IPS-20b (cell line): ENCODE measurements around the gene CADPS2.
A peak's percentile ranks its signal among the peaks of the same experiment; 100 is the strongest.

Source experiments
- H3K27ac ChIP-seq: one replicate; pipeline ENCODE4 v1.5.1; 2013; ENCODE audit warnings: low read length
- H3K27me3 ChIP-seq: 2 replicates; pipeline ENCODE4 v1.6.1; 2013; ENCODE audit warnings: mild to moderate bottlenecking, low read length, inconsistent platforms; ENCODE audit not compliant: insufficient read depth
- H3K36me3 ChIP-seq: 2 replicates; pipeline ENCODE4 v1.6.1; 2013; ENCODE audit warnings: low read depth, mild to moderate bottlenecking, inconsistent platforms, low read length, moderate library complexity; ENCODE audit not compliant: insufficient read depth
- H3K4me1 ChIP-seq: 2 replicates; pipeline ENCODE4 v1.6.1; 2013; ENCODE audit warnings: mild to moderate bottlenecking, control low read depth, inconsistent platforms, low read length, moderate library complexity; ENCODE audit not compliant: insufficient read depth
- H3K4me3 ChIP-seq: 2 replicates; pipeline ENCODE4 v1.5.1; 2013; ENCODE audit warnings: mild to moderate bottlenecking, low read length, inconsistent platforms
- H3K9ac ChIP-seq: 2 replicates; pipeline ENCODE4 v1.6.1; 2013; ENCODE audit warnings: low read depth, mild to moderate bottlenecking, inconsistent platforms, low read length, moderate library complexity
- H3K9me3 ChIP-seq: 2 replicates; pipeline ENCODE4 v1.6.1; 2013; ENCODE audit warnings: mild to moderate bottlenecking, low read depth, low read length, inconsistent platforms; ENCODE audit not compliant: insufficient read depth

The CADPS2 gene

GRCh38 chr7:122515404-122515803 lies 370.9 kb downstream of the CADPS2 start:
- H3K4me3 ChIP-seq: no peak overlapping the region
- no peaks in the 10 kb centered on the region for H3K27me3 ChIP-seq
- no peaks in the 10 kb centered on the region for H3K36me3 ChIP-seq
- no peaks in the 10 kb centered on the region for H3K9me3 ChIP-seq
- no peak overlapping the region for H3K27ac ChIP-seq
- H3K9ac ChIP-seq: no peak overlapping the region
- peaks cover 28% of the 10 kb centered on the region for H3K4me1 ChIP-seq

- no peak overlapping the region for H3K9ac ChIP-seq
Observed at GRCh38 chr7:122511268-122511667, 375.0 kb downstream of the CADPS2 start.

GRCh38 chr7:122507591-122507990 lies 378.7 kb downstream of the CADPS2 start:
- no peaks in the 10 kb centered on the region for H3K27me3 ChIP-seq
- no peak overlapping the region for H3K4me3 ChIP-seq
- H3K4me1 ChIP-seq: no peaks in the 10 kb centered on the region
- no peak overlapping the region for H3K27ac ChIP-seq
- no peak overlapping the region for H3K9ac ChIP-seq
- no peaks in the 10 kb centered on the region for H3K9me3 ChIP-seq
- no peaks in the 10 kb centered on the region for H3K36me3 ChIP-seq

More at GRCh38 chr7:122511268-122511667, 375.0 kb downstream of the CADPS2 start:
- H3K9me3 ChIP-seq: no peaks in the 10 kb centered on the region
- no peaks in the 10 kb centered on the region for H3K36me3 ChIP-seq
- H3K4me3 ChIP-seq: no peak overlapping the region
- no peak overlapping the region for H3K27ac ChIP-seq
- no peaks in the 10 kb centered on the region for H3K27me3 ChIP-seq
- 0 out of 2 replicates have a peak, but pooled peaks cover 2% of the 10 kb centered on the region for H3K4me1 ChIP-seq

- Histone ChIP-seq H3K27ac (no peak overlapping the region), H3K9me3 (no peaks in the 10 kb centered on the region), H3K27me3 (no peaks in the 10 kb centered on the region), H3K9ac (no peak overlapping the region), H3K4me1 (no peaks in the 10 kb centered on the region), H3K36me3 (no peaks in the 10 kb centered on the region), H3K4me3 (no peak overlapping the region)
Observed at GRCh38 chr7:122492007-122492406, 394.3 kb downstream of the CADPS2 start.

DNA sequence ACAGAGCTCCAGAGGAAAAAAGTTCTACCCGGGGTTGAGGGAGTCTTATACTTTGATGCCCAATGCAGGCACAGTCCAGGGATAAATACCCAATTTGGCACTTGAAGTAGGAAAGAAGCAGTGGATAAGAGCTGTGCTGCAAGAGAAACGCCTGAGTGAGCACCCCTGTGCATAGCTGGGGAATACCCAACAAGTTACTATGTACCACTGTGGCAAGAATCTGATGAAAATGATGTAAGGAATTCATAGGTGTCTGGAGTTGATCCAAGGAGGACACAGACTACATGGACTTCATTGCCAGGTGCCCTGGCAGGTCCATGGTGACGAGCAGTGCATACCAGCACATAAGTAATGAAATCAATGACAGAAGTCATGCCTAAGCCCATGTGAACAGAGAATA lies 398.0 kb downstream of the CADPS2 start:
- H3K27ac ChIP-seq: no peak overlapping the region
- no peaks in the 10 kb centered on the region for H3K9me3 ChIP-seq
- no peaks in the 10 kb centered on the region for H3K27me3 ChIP-seq
- H3K36me3 ChIP-seq: no peaks in the 10 kb centered on the region
- no peaks in the 10 kb centered on the region for H3K4me1 ChIP-seq
- no peak overlapping the region for H3K9ac ChIP-seq
- no peak overlapping the region for H3K4me3 ChIP-seq

GRCh38 chr7:122487131-122487530 lies 399.1 kb downstream of the CADPS2 start:
- no peak overlapping the region for H3K4me3 ChIP-seq
- H3K36me3 ChIP-seq: no peaks in the 10 kb centered on the region
- H3K9ac ChIP-seq: no peak overlapping the region
- no peak overlapping the region for H3K27ac ChIP-seq
- no peaks in the 10 kb centered on the region for H3K4me1 ChIP-seq
- H3K9me3 ChIP-seq: no peaks in the 10 kb centered on the region
- H3K27me3 ChIP-seq: no peaks in the 10 kb centered on the region

DNA sequence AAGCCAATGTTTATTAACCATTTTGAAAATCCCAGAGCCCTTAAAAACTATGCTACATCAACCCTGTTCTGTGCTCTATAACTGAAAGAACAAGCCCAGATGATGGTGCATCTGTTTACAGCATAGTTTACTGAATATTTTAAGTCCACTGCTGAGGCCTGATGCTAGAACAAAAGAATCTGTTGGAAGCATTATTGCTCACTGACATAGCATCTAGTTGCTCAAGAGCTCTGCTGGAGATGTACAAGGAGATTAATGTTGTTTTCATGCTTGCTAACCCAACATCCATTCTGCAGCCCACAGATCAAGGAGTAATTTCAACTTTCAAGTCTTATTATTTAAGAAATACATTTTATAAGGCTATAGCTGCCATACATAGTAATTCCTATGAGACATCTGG lies 400.4 kb downstream of the CADPS2 start:
- Histone ChIP-seq H3K4me1 (no peaks in the 10 kb centered on the region), H3K27ac (no peak overlapping the region), H3K9me3 (no peaks in the 10 kb centered on the region), H3K27me3 (no peaks in the 10 kb centered on the region), H3K9ac (no peak overlapping the region), H3K4me3 (no peak overlapping the region), H3K36me3 (no peaks in the 10 kb centered on the region)

- Histone ChIP-seq H3K27ac (no peak overlapping the region), H3K4me3 (no peak overlapping the region), H3K36me3 (no peaks in the 10 kb centered on the region)
Observed at GRCh38 chr7:122482212-122482611, 404.0 kb downstream of the CADPS2 start.

GRCh38 chr7:122470859-122471258 lies 415.4 kb downstream of the CADPS2 start:
- Histone ChIP-seq H3K9ac (no peak overlapping the region), H3K4me1 (peaks cover 51% of the 10 kb centered on the region), H3K9me3 (no peaks in the 10 kb centered on the region), H3K36me3 (no peaks in the 10 kb centered on the region), H3K27me3 (no peaks in the 10 kb centered on the region), H3K27ac (no peak overlapping the region), H3K4me3 (no peak overlapping the region)

More at GRCh38 chr7:122482212-122482611, 404.0 kb downstream of the CADPS2 start:
- Histone ChIP-seq H3K27me3 (no peaks in the 10 kb centered on the region), H3K9ac (no peak overlapping the region), H3K9me3 (no peaks in the 10 kb centered on the region), H3K4me1 (no peaks in the 10 kb centered on the region)

DNA sequence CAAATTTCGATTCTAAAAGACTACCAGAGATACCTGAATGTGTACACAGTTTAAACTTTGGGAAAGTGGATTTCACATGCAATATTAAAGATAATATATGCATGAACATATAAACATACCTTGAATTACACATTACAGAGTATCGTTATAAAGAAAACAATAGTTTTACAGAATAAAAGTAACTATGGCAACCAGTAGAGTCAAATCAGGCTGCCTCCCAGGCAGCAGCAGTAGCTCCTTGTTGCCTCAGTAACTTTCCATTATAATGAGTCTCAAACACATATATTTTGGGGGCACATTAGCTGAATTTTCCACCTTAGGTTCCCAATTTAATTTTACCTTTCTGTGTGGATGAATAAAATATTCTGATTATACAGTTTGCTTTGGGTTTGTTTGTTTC lies 417.3 kb downstream of the CADPS2 start:
- H3K36me3 ChIP-seq: no peaks in the 10 kb centered on the region
- no peaks in the 10 kb centered on the region for H3K27me3 ChIP-seq
- no peak overlapping the region for H3K27ac ChIP-seq
- peaks cover 40% of the 10 kb centered on the region for H3K4me1 ChIP-seq
- H3K4me3 ChIP-seq: no peak overlapping the region; the same call in 1 of the 2 replicates
- H3K9me3 ChIP-seq: no peaks in the 10 kb centered on the region
- H3K9ac ChIP-seq: peak overlapping the region; percentile 34; the same call in 1 of the 2 replicates

- H3K4me1 ChIP-seq: peaks cover 35% of the 10 kb centered on the region; the same call in 1 of the 2 replicates
- H3K9me3 ChIP-seq: no peaks in the 10 kb centered on the region
- H3K9ac ChIP-seq: no peak overlapping the region
- no peaks in the 10 kb centered on the region for H3K27me3 ChIP-seq
- no peaks in the 10 kb centered on the region for H3K36me3 ChIP-seq
- H3K4me3 ChIP-seq: no peak overlapping the region
- no peak overlapping the region for H3K27ac ChIP-seq
Observed at GRCh38 chr7:122467661-122468449, 418.4 kb downstream of the CADPS2 start.

DNA sequence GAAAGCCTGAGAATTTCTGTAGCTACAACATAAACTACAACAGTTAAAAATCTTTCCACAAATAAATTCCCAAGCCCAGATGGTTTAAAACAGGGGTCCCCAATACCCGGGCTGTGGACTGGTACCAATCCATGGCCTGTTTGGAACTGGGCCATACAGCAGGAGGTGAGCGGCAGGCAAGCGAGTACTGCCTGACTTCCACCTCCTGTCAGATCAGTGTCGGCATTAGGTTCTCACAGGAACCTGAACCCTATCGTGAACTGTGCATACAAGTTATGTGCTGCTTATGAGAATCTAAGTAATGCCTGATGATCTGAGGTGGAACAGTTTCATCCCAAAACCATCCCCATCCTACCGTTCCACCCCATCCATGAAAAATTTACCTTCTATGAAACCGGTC lies 421.0 kb downstream of the CADPS2 start:
- Histone ChIP-seq H3K27ac (no peak overlapping the region), H3K4me1 (peaks cover 19% of the 10 kb centered on the region; the same call in 1 of the 2 replicates), H3K4me3 (no peak overlapping the region), H3K27me3 (no peaks in the 10 kb centered on the region), H3K9me3 (no peaks in the 10 kb centered on the region), H3K9ac (no peak overlapping the region), H3K36me3 (no peaks in the 10 kb centered on the region)
